ENCODE data around the gene AMZ2.
A peak's percentile ranks its signal among the peaks of the same experiment; 100 is the strongest.
"Not testable (repeated sequence)": the region's sequence is repeated elsewhere in the genome, so short reads cannot be mapped to it uniquely, and the experiment has no call there.

AMZ2 gene

GRCh38 chr17:68220786-68221185 lies 27.1 kb upstream of the AMZ2 start:
- not testable (repeated sequence) for DNase-seq

GRCh38 chr17:68221786-68222185 lies 26.1 kb upstream of the AMZ2 start:
- no peak for DNase-seq

- no peak for DNase-seq
These were observed 25.2 kb upstream of the AMZ2 start for GRCh38 chr17:68222606-68223005.

GRCh38 chr17:68225055-68225454 lies 22.8 kb upstream of the AMZ2 start:
- DNase-seq, result not testable (repeated sequence)

DNA sequence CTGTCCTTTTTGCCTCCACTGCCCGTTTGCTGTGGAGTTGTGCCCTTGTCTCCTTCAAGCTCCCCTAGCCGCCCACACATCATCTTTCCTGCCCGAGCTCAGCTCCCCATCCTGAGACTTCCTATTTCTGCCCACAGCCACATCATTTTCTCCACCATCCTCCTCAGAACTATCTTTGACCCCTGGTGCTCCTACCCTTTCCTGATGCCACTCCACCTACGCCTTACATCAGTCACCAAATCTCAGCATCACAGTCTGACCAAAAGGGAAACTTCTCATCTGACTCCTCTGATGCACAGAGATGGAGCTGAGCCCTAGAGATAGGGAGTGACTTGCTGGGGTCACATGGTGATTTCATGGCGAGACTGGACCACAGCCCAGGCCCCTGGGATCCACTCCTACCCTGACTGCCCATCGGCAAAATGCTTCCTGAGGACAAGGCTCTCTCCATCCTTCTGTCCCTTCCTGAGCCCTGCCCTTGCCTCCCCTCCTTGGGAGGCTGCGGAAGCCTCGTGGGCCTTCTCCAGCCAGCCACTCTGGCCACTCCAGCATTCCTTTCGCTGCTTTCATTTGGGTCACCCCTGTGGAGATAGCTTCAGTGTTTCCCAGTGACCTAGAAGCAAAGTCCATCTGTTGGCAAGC lies 19.7 kb upstream of the AMZ2 start:
- not testable (repeated sequence) for DNase-seq

- no peak for DNase-seq
These were observed 18.8 kb upstream of the AMZ2 start for GRCh38 chr17:68228817-68229570.

DNA sequence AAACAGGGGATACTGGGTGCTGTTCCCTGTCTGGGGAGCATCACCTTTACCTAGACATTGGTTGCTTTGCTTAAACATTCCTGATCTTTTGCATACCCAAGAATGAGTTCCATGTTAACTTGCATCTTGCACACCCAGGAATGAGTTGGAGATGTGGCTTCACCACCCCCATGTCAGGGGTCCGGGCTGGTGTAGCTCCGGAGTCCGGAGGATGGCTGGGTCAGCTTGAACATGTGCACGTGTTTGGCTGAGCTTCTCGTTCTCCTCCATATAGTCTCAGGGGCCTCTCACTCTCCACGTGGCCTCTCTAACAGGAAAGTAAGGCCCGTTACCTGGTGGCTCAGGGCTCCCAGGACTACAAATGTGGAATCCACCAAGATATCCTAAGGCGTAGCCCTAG lies 18.2 kb upstream of the AMZ2 start:
- DNase-seq, result no peak

DNA sequence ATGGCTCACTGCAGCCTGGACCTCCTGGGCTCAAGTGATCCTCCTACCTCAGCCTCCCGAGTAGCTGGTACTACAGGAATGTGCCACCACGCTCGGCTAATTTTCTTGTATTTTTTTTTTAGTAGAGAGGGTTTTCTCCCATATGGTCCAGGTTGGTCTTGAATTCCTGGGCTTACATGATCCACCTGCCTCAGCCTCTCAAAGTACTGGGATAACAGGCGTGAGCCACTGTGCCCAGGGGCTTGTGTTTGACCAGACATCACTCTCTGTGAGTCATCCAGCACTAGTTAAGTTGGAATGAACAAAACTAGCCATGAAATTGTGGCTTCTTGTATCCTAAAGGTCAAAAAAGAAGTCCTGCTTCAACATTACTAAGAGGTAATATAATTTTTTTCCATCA lies 16.7 kb upstream of the AMZ2 start:
- not testable (repeated sequence) for DNase-seq

DNA sequence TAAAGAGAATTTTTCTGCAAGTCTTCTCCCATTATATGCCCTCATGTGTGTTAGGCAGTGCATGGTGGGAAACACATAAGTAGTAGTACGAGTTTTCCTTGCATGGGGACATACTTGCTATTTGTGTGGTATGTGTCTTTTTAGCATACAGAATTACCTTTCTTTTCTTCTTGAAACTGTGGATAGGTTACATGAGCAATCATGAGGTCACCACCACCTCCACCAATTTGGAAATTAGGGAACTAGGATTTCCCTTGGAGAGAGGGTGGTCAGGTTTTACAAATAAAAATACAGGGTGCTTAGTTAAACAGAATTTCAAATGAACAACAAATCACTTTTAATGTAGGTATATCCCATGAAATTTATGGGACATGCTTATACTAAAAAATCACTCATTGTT lies 16.3 kb upstream of the AMZ2 start:
- DNase-seq, result no peak

- not testable (repeated sequence) for DNase-seq
These were observed 15.1 kb upstream of the AMZ2 start for GRCh38 chr17:68232741-68233140.

GRCh38 chr17:68234726-68235335 lies 13.0 kb upstream of the AMZ2 start:
- DNase-seq, result not testable (repeated sequence)

- not testable (repeated sequence) for DNase-seq
These were observed 12.5 kb upstream of the AMZ2 start for GRCh38 chr17:68235336-68235791.

- not testable (repeated sequence) for DNase-seq
These were observed 10.3 kb upstream of the AMZ2 start for GRCh38 chr17:68237369-68238163.

- no peak for DNase-seq
These were observed 9.5 kb upstream of the AMZ2 start for GRCh38 chr17:68238164-68238870.

DNA sequence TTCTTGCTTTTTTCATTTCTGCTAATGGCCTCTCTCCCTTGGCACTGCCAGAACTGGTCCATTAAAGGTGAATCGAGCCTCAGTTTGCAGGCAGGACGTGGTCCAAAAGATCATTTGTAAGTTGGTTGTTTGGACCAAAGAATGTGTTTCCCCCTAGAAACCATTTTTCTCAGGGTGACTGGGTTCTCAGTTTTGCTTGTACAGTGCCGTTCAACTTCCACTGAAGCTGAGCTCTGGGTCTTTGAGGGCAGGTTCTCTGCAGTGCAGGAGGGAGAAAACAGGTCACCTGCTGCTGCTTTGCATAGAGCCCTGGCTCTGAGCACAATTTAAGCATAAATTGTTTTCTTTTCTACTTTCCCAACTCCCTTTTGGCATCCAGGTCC lies 9.0 kb upstream of the AMZ2 start:
- DNase-seq, result no peak

- no peak for DNase-seq
These were observed 8.0 kb upstream of the AMZ2 start for GRCh38 chr17:68239632-68240366.

DNA sequence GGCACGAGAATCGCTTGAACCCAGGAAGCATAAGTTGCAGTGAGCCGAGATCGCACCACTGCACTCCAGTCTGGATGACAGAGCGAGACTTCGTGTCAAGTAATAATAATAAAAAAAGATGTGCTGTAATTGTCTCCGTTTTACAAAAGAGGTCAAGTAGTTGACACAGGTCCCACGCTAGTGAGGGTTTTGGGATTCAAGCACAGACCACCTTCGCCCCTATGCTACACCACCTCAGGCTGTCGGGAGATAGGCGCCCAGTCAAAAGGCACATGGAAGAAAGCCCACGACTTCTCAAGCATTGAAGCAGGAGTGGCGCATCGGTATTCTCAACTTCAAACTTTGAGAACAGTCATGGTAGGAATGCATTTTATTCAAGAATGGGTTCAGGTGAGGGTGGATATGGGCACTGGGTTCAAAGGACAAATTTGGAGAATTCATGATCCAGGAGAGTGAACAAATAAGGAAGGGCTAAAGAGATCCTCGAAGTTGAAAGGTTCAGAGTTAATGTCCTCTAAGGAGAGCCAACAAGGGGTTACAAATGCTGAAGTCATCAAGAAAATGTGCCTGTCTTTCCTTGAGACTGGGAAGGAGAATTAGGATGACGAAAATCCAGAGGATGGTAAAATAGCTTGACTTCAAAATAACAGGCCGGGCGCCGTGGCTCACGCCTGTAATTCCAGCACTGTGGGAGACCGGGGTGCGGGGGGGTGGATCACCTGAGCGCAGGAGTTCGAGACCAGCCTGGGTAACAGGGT lies 1.4 kb upstream of the AMZ2 start:
- DNase-seq, result no peak

DNA sequence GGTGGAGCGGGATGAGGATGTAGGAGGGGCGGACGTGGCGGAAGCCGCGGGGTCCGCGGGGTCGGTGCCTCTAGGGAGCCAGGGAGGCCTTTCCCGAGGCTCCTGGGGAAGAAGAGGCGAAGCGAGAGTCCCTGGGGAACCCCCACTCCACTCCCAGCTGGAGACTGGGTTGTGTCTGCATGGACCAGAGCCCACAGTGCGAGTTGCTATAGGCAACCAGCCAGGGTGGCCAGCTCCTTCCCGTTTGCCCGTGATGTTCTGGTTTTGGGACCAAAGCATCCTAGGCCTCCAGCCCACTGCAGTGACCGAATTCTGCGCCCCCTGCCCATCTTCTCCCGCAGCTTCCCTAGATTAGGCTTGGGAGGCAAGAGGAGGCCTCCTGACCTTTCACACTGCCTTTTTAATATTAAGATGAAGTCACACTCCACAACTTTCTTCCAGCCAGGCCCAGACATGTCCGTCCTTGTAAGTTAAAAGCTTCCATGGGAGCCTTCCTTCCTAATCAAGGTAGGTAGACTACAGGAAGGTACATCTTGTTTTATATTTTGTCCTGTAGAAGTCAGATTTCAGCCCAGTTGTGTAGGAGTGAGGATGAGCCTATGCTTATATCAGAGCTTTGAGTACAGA lies 469 bp downstream of the AMZ2 start:
- DNase-seq, result peak; percentile 73

DNA sequence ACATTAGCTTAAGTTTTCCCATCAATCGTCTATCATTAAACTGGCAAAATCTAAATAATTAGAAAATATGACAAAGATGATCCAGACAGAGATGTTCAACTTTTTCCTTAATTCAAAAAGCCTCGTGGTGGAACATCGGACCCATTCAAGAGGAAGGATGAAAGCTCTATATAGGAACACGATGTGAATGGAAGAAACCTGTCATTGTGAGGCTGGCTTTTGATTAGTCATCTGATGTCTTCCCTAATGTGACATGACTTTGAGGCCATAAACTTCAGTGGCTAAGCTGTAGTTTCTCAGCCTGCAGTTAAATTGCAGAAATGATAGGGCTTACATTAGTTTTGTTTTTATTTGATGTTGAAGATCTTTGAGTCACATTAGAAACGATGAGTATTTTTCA lies 1.0 kb downstream of the AMZ2 start:
- no peak for DNase-seq

DNA sequence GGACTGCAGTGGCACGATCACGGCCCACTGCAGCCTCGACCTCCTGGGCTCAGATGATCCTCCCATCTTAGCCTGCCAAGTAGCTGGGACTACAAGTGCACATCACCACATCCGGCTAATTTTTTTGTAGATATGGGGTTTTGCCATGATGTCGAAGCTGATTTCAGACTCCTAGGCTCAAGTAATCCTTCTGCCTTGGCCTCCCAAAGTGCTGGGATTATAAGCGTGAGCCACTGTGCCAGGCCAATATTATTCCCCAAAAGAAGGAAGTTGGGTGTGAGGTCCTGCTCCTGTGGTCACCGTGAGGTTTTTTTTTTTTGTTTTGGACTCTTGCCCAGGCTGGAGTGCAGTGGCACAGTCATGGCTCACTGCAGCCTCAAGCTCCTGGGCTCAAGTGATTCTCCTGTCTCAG lies 1.5 kb downstream of the AMZ2 start:
- DNase-seq, result no peak

GRCh38 chr17:68253426-68253825 lies 5.6 kb downstream of the AMZ2 start:
- DNase-seq, result not testable (repeated sequence)

Measured in NCI-H774 (cell line).